ENCODE data around the gene SLC39A1. TPM values are rescaled to one million over a fixed set of nuclear protein-coding genes. Genes with fewer than 3 reads are reported as not detected.

Gene SLC39A1
- total RNA-seq, 2 donors from 2014 or later: 109 to 117 TPM

- peak overlapping the region; percentile 5 for H3K27ac Mint-ChIP-seq
- no peaks in the 10 kb centered on the region for H3K4me1 Mint-ChIP-seq
- no peak overlapping the region for H3K4me3 Mint-ChIP-seq
- H3K27me3 Mint-ChIP-seq: no peaks in the 10 kb centered on the region
- peaks cover 91% of the 10 kb centered on the region for H3K36me3 Mint-ChIP-seq (ENCODE audit: low read depth)
- ATAC-seq (replicated peaks): no peak
- no peaks in the 10 kb centered on the region for H3K9me3 Mint-ChIP-seq
Observed at GRCh38 chr1:153934746-153935145, 28.6 kb downstream of the SLC39A1 start.

GRCh38 chr1:153933955-153934354 lies 29.4 kb downstream of the SLC39A1 start:
- no peak for ATAC-seq (replicated peaks)
- no peaks in the 10 kb centered on the region for H3K4me1 Mint-ChIP-seq
- no peak overlapping the region for H3K27ac Mint-ChIP-seq
- no peaks in the 10 kb centered on the region for H3K9me3 Mint-ChIP-seq
- peaks cover 87% of the 10 kb centered on the region for H3K36me3 Mint-ChIP-seq (ENCODE audit: low read depth)
- no peaks in the 10 kb centered on the region for H3K27me3 Mint-ChIP-seq
- no peak overlapping the region for H3K4me3 Mint-ChIP-seq

GRCh38 chr1:153933430-153933829 lies 29.9 kb downstream of the SLC39A1 start:
- H3K36me3 Mint-ChIP-seq (ENCODE audit: low read depth): peaks cover 83% of the 10 kb centered on the region
- no peaks in the 10 kb centered on the region for H3K27me3 Mint-ChIP-seq
- no peak overlapping the region for H3K4me3 Mint-ChIP-seq
- ATAC-seq (replicated peaks): no peak
- no peaks in the 10 kb centered on the region for H3K9me3 Mint-ChIP-seq
- H3K27ac Mint-ChIP-seq: no peak overlapping the region
- no peaks in the 10 kb centered on the region for H3K4me1 Mint-ChIP-seq

GRCh38 chr1:153932156-153933131 lies 30.9 kb downstream of the SLC39A1 start:
- ATAC-seq (replicated peaks): no peak
- H3K36me3 Mint-ChIP-seq (ENCODE audit: low read depth): peaks cover 73% of the 10 kb centered on the region

GRCh38 chr1:153929981-153930948 lies 33.1 kb downstream of the SLC39A1 start:
- no peaks in the 10 kb centered on the region for H3K27me3 Mint-ChIP-seq
- H3K9me3 Mint-ChIP-seq: no peaks in the 10 kb centered on the region
- no peaks in the 10 kb centered on the region for H3K4me1 Mint-ChIP-seq
- no peak overlapping the region for H3K4me3 Mint-ChIP-seq
- no peak overlapping the region for H3K27ac Mint-ChIP-seq
- ATAC-seq (replicated peaks): no peak
- H3K36me3 Mint-ChIP-seq (ENCODE audit: low read depth): peaks cover 51% of the 10 kb centered on the region

More at GRCh38 chr1:153932156-153933131, 30.9 kb downstream of the SLC39A1 start:
- Mint-ChIP-seq H3K4me1 (no peaks in the 10 kb centered on the region), H3K27ac (no peak overlapping the region), H3K9me3 (no peaks in the 10 kb centered on the region), H3K4me3 (no peak overlapping the region), H3K27me3 (no peaks in the 10 kb centered on the region)

- peaks cover 43% of the 10 kb centered on the region for H3K36me3 Mint-ChIP-seq (ENCODE audit: low read depth)
- H3K27ac Mint-ChIP-seq: peak overlapping the region; percentile 12
- H3K27me3 Mint-ChIP-seq: no peaks in the 10 kb centered on the region
- ATAC-seq (replicated peaks): no peak
- no peaks in the 10 kb centered on the region for H3K4me1 Mint-ChIP-seq
- no peak overlapping the region for H3K4me3 Mint-ChIP-seq
- no peaks in the 10 kb centered on the region for H3K9me3 Mint-ChIP-seq
Observed at GRCh38 chr1:153929426-153929825, 33.9 kb downstream of the SLC39A1 start.

GRCh38 chr1:153928791-153929341 lies 34.5 kb downstream of the SLC39A1 start:
- Mint-ChIP-seq H3K4me3 (no peak overlapping the region), H3K36me3 (ENCODE audit: low read depth) (peaks cover 37% of the 10 kb centered on the region), H3K27ac (peak overlapping the region; percentile 12), H3K9me3 (no peaks in the 10 kb centered on the region), H3K4me1 (no peaks in the 10 kb centered on the region), H3K27me3 (no peaks in the 10 kb centered on the region)
- ATAC-seq (replicated peaks): no peak

GRCh38 chr1:153928245-153928644 lies 35.1 kb downstream of the SLC39A1 start:
- Mint-ChIP-seq H3K9me3 (no peaks in the 10 kb centered on the region), H3K4me3 (no peak overlapping the region), H3K27ac (peak overlapping the region; percentile 20), H3K36me3 (ENCODE audit: low read depth) (peaks cover 39% of the 10 kb centered on the region), H3K4me1 (no peaks in the 10 kb centered on the region), H3K27me3 (no peaks in the 10 kb centered on the region)
- no peak for ATAC-seq (replicated peaks)

GRCh38 chr1:153926405-153926804 lies 36.9 kb downstream of the SLC39A1 start:
- no peak overlapping the region for H3K4me3 Mint-ChIP-seq
- no peaks in the 10 kb centered on the region for H3K9me3 Mint-ChIP-seq

GRCh38 chr1:153922972-153923925 lies 40.1 kb downstream of the SLC39A1 start, which contains the start of gene GATAD2B:
TSS of gene GATAD2B (minus strand) at chr1:153922972. CDS start at chr1:153828347, 94,625 bp downstream.
- H3K36me3 Mint-ChIP-seq (ENCODE audit: low read depth): peaks cover 34% of the 10 kb centered on the region
- no peaks in the 10 kb centered on the region for H3K9me3 Mint-ChIP-seq
- peak within 1 kb of the TSS; percentile 92 for H3K27ac Mint-ChIP-seq
- no peaks in the 10 kb centered on the region for H3K27me3 Mint-ChIP-seq
- peaks cover 21% of the 10 kb centered on the region for H3K4me1 Mint-ChIP-seq
- ATAC-seq (replicated peaks): peak; percentile 95
- H3K4me3 Mint-ChIP-seq: peak within 1 kb of the TSS; percentile 96

More at GRCh38 chr1:153926405-153926804, 36.9 kb downstream of the SLC39A1 start:
- peaks cover 3% of the 10 kb centered on the region for H3K4me1 Mint-ChIP-seq
- peaks cover 33% of the 10 kb centered on the region for H3K36me3 Mint-ChIP-seq (ENCODE audit: low read depth)
- H3K27me3 Mint-ChIP-seq: no peaks in the 10 kb centered on the region
- no peak overlapping the region for H3K27ac Mint-ChIP-seq
- ATAC-seq (replicated peaks): no peak

GRCh38 chr1:153922076-153922971 lies 41.0 kb downstream of the SLC39A1 start:
- Mint-ChIP-seq H3K27me3 (no peaks in the 10 kb centered on the region), H3K36me3 (ENCODE audit: low read depth) (peaks cover 43% of the 10 kb centered on the region), H3K9me3 (no peaks in the 10 kb centered on the region), H3K27ac (peak overlapping the region; percentile 92), H3K4me1 (peaks cover 21% of the 10 kb centered on the region), H3K4me3 (peak overlapping the region; percentile 96)
- peak; percentile 20 for ATAC-seq (replicated peaks)

GRCh38 chr1:153921803-153922075 lies 41.6 kb downstream of the SLC39A1 start:
- Mint-ChIP-seq H3K36me3 (ENCODE audit: low read depth) (peaks cover 44% of the 10 kb centered on the region), H3K27ac (peak overlapping the region; percentile 92), H3K4me3 (peak overlapping the region; percentile 96), H3K27me3 (no peaks in the 10 kb centered on the region), H3K4me1 (peaks cover 21% of the 10 kb centered on the region), H3K9me3 (no peaks in the 10 kb centered on the region)
- ATAC-seq (replicated peaks): no peak

All from activated T-helper 17 cell treated with anti-CD3 and anti-CD28 coated beads, Interleukin-2, amount 50 U/mL, for 72 hours (primary cell).